ENCODE data around the gene ENTPD5.

DNA sequence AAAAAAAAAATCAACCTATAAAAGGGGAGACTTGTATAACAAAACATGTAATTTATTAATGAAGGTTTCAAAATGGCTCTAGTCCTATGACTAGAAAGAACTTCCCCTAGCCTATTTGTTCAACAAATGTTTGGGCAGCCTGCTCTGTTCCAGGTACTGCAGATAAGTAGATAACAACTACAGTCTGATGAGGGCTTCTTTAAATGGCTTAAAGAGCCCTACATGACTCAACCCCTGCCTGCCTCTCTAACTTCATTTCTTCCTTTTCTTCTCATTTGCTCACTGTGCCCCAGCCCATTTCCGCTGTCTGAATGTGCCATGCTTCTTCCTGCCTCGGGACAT, 43.7 kb upstream of the ENTPD5 start:
- TF ChIP-seq, protein P1, sequence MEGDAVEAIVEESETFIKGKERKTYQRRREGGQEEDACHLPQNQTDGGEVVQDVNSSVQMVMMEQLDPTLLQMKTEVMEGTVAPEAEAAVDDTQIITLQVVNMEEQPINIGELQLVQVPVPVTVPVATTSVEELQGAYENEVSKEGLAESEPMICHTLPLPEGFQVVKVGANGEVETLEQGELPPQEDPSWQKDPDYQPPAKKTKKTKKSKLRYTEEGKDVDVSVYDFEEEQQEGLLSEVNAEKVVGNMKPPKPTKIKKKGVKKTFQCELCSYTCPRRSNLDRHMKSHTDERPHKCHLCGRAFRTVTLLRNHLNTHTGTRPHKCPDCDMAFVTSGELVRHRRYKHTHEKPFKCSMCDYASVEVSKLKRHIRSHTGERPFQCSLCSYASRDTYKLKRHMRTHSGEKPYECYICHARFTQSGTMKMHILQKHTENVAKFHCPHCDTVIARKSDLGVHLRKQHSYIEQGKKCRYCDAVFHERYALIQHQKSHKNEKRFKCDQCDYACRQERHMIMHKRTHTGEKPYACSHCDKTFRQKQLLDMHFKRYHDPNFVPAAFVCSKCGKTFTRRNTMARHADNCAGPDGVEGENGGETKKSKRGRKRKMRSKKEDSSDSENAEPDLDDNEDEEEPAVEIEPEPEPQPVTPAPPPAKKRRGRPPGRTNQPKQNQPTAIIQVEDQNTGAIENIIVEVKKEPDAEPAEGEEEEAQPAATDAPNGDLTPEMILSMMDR (IDR thresholded peaks at IDR 0.05; ENCODE audit: low read length), result no peak
- TF ChIP-seq EZH2 (IDR thresholded peaks at IDR 0.05; ENCODE audit: borderline replicate concordance, low read length), result no peak
